Erythroblast (primary cell): Measurements from ENCODE around the gene PELI3.

Source experiments
- GATA1 ChIP-seq: IDR thresholded peaks from 2 replicates; pipeline ENCODE4 v1.6.1; 2011; ENCODE audit warnings: low read depth, mild to moderate bottlenecking, control low read depth, low read length, moderate library complexity
- POLR2A ChIP-seq: IDR thresholded peaks from 2 replicates; pipeline ENCODE4 v1.6.1; 2011; ENCODE audit warnings: mild to moderate bottlenecking, low read length

- no peak for TF ChIP-seq POLR2A
- TF ChIP-seq GATA1, result no peak
These were observed at the start of gene PELI3 for GRCh38 chr11:66466225-66467033.
